Stimulated activated CD8-positive, alpha-beta memory T cell treated with anti-CD3 and anti-CD28 coated beads, Interleukin-15, amount 100 ng/mL, for 1 hour (primary cell): ENCODE measurements around the gene GPX1.

Experiments used
- DNase-seq: peaks from one replicate; pipeline ENCODE4 v3.0.0-alpha.2; 2020; ENCODE audit warnings: low read depth

GPX1 gene

DNA sequence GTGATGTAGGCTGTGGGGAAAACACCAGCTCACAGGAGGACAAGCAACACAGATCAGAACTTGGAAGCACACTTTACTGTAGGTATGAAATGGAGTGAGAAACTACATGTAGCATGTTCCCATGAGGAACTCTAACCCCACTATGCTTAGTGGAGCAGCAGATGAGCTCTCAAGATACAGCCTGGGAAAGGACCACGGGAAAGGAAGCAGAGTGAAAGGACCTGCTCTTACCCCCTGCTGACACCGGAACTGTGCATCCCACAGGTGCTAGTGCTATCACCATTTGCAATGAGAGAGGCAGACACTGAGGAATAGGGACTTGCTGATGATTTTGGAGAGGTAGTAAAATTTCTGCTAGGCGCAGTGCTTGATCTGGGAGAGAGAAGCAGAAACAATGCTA is 46.9 kb downstream of the GPX1 start:
- DNase-seq: no peak

DNA sequence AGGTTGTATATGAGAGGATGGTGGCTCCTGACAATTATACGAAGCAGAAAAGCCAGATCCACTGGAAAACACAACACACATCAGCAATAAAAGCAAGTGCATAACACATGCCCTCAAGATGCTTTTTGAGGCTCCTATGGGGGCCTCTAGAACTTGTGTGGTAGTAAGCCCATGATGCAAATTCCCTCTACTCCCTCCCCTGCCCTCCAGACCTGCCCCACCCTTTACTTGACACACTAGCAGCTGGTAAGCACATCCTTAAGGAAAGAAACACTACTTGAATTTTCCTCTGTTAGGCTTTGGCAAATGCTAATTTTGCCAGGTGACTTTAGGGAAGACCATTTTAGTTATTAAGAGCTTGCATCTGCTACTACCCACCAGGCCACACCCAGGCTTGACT is 47.5 kb downstream of the GPX1 start:
- DNase-seq: no peak
